ENCODE data around the gene DMRTB1. TPM values are rescaled to one million over a fixed set of nuclear protein-coding genes. Genes with fewer than 3 reads are reported as not detected.

Gene DMRTB1
- total and polyA plus RNA-seq, 10 donors: not detected

- no peak overlapping the region for H3K4me3 ChIP-seq
- peak; percentile 60 for DNase-seq
- H3K27me3 ChIP-seq (replicated peaks in 1 of 7): peaks cover 0 to 19% (median 0%) of the 10 kb centered on the region in 7 donors
- intact Hi-C loops (cut with DNase I; ENCODE audit: low total_unique reads): no loop called here
- no peak for TF ChIP-seq POLR2A (IDR thresholded peaks at IDR 0.05)
- TF ChIP-seq POLR2AphosphoS5 (IDR thresholded peaks at IDR 0.05): no peak
- no peak for TF ChIP-seq CTCF (IDR thresholded peaks at IDR 0.05 in 8 of 11, conservative IDR thresholded peaks at IDR 0.05 in 3 of 11)
- no peaks in the 10 kb centered on the region for H3K4me1 ChIP-seq
- 86 to 96% (median 92%) methylated on average over 6 to 8 of the region's 8 CpGs for WGBS, 5 donors
- H3K9me3 ChIP-seq: no peaks in the 10 kb centered on the region
- H3K27ac ChIP-seq: no peak overlapping the region
- no peaks in the 10 kb centered on the region for H3K36me3 ChIP-seq
Measured at GRCh38 chr1:53495633-53496345, 36.6 kb downstream of the DMRTB1 start.

GRCh38 chr1:53498555-53499131 lies 39.4 kb downstream of the DMRTB1 start:
- H3K9me3 ChIP-seq: no peaks in the 10 kb centered on the region
- WGBS, 5 donors: 27 to 35% (median 30%) methylated on average over 8 to 9 of the region's 9 CpGs
- no peak overlapping the region for H3K27ac ChIP-seq
- DNase-seq: no peak
- peaks cover 0 to 26% (median 0%) of the 10 kb centered on the region in 7 donors for H3K27me3 ChIP-seq (replicated peaks in 1 of 7)
- intact Hi-C loops (cut with DNase I; ENCODE audit: low total_unique reads): no loop called here
- H3K4me3 ChIP-seq: no peak overlapping the region
- H3K4me1 ChIP-seq: no peaks in the 10 kb centered on the region
- no peak for TF ChIP-seq POLR2AphosphoS5 (IDR thresholded peaks at IDR 0.05)
- no peak for TF ChIP-seq CTCF (IDR thresholded peaks at IDR 0.05 in 8 of 11, conservative IDR thresholded peaks at IDR 0.05 in 3 of 11)
- no peak for TF ChIP-seq POLR2A (IDR thresholded peaks at IDR 0.05)
- no peaks in the 10 kb centered on the region for H3K36me3 ChIP-seq

GRCh38 chr1:53499257-53500203 lies 40.3 kb downstream of the DMRTB1 start:
- Histone ChIP-seq H3K27ac (no peak overlapping the region), H3K27me3 (replicated peaks in 1 of 7) (peaks cover 0 to 26% (median 0%) of the 10 kb centered on the region in 7 donors), H3K9me3 (no peaks in the 10 kb centered on the region), H3K4me1 (no peaks in the 10 kb centered on the region), H3K4me3 (no peak overlapping the region), H3K36me3 (no peaks in the 10 kb centered on the region)
- no peak for TF ChIP-seq POLR2A (IDR thresholded peaks at IDR 0.05)
- TF ChIP-seq CTCF (IDR thresholded peaks at IDR 0.05 in 8 of 11, conservative IDR thresholded peaks at IDR 0.05 in 3 of 11): no peak
- no peak for TF ChIP-seq POLR2AphosphoS5 (IDR thresholded peaks at IDR 0.05)
- 64 to 82% (median 75%) methylated on average over 11 to 20 of the region's 20 CpGs for WGBS, 5 donors
- intact Hi-C loops (cut with DNase I; ENCODE audit: low total_unique reads): no loop called here
- no peak for DNase-seq
